GM19467 (cell line): ENCODE measurements around the gene ANLN.

ENCODE experiments used
- ATAC-seq: cut with Tn5 transposase; IDR thresholded peaks from one replicate; pipeline ENCODE4 v1.9.1; 2021; ENCODE audit warnings: mild to moderate bottlenecking, moderate library complexity; ENCODE audit not compliant: unreplicated experiment

Gene ANLN

GRCh38 chr7:36409180-36409579, 19.5 kb downstream of the ANLN start:
- ATAC-seq: no peak

DNA sequence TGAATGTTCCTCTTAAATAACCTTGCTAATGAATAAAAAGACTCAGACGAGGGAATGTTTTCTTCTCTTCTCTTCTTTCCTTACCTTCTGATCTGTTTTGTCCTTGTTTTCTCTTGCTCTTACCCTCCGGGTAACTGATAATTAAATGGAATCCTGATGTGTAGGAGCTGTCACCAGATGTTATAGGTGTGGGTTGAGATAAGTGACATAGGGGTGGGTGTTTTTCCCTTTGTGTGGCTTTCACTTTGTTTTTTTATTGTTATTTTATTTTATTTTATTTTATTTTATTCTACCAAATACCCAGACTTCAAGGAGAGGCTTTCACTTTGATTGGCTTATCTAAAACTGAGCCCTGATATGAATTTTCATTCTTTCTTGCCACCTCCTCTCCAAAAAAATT, 25.5 kb downstream of the ANLN start:
- no peak for ATAC-seq

GRCh38 chr7:36416251-36416650, 26.6 kb downstream of the ANLN start:
- no peak for ATAC-seq

GRCh38 chr7:36420307-36420706, 30.6 kb downstream of the ANLN start:
- ATAC-seq: no peak

DNA sequence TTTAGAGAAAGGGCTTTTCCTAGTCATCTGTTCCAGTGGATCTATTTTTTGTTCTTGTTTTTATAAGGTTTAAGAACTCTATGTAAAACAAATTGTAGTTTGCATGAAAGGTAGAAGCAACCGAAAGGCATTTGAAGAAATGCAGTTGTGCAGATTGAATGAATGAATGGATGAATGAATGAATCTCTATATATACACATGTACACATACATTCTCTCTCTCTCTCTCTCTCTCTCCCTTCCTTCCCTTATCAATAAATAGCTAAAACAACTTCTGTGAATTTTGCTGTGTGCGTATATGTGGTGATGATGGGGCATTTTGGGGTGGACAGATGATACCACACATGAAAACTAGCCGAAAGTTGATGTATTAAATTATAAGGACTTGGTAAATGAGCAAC, 32.4 kb downstream of the ANLN start:
- no peak for ATAC-seq

DNA sequence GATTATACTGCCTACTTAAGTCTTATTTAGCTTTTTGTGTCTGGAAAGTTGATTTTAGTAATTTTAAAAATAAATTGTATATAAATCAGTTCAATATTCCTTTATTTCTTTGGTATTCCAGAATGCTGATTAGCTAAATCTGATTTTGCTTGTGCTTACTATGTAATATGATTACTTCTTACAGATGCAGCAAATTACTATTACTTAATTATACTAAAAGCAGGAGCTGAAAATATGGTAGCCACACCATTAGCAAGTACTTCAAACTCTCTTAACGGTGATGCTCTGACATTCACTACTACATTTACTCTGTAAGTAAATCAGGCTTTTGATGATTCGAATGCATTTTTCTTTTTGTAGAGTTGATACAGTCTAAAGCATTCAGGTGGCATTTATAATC, 34.0 kb downstream of the ANLN start:
- ATAC-seq: no peak

GRCh38 chr7:36430186-36430585, 40.5 kb downstream of the ANLN start:
- ATAC-seq: no peak

GRCh38 chr7:36430881-36431280, 41.2 kb downstream of the ANLN start:
- ATAC-seq: no peak

- no peak for ATAC-seq
Measured at GRCh38 chr7:36438211-36438610, 48.5 kb downstream of the ANLN start.

DNA sequence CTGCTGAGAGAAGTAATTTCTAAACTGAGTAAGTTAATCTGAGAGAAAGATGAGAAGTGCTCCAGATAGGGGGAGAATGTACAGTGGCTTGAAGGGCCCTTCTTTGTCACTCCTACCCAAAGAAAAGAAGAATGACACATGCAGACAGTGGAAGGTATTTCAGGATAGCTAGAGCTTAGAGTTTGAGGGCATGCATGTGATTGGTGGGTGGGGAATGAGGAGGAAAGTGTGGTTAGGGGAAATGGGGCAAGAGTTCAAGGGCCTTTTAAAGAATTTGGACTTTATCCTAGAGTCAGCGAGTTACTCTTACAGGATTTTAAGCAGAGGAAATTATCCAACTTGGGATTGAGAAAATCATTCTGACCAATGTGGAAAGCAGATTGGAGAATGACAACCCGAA, 50.0 kb downstream of the ANLN start:
- ATAC-seq: no peak

DNA sequence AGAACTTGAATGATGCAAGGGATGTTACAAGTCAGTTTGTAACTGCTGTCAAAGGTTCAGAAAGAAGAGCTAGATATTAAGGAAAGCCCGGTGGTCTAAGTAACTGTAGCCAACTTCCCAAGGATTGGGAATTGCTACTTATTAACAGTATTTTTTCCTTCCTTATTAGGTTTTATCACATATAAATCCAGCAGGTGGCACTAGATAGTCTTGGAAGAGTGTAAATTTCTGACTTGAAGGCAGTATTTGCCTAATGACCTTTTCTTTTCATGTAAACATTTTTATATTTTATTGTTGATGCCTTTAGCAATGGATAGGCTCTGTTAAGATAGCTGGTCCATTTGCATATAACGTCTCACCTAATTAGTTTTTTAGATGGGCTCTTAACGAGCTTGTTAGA, 51.2 kb downstream of the ANLN start:
- no peak for ATAC-seq

- ATAC-seq: no peak
Measured at GRCh38 chr7:36441344-36442022, 51.8 kb downstream of the ANLN start.

DNA sequence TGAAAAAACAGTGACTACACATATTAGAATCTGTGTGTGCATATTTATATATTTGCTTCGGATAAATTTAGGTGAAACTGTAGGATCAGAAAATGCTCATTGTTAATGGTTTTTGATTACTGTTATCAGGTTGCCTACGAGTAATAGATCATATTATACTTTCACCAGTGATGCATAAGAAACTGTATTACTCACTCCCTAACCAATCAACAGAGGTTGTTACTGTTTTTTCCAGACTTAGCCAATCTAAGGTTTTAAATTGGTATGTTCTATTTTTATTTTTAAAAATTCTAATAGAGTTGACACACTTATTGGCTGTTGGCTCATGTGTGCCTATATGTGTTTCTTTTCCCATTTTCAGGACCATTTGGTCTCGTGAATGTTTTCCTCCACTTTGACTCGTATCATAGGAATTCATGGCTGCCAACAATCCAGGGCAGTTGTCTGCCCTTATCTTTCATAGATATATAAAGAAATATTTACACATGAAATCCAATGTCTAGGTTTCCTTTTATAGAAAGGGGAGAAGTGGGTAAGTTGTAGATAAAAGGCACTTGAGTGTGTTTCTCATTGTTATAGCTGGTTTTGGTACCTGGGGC, 59.2 kb downstream of the ANLN start:
- no peak for ATAC-seq

GRCh38 chr7:36449685-36450084, 60.0 kb downstream of the ANLN start:
- ATAC-seq: no peak

- ATAC-seq: no peak
Measured at GRCh38 chr7:36453769-36454168, 64.1 kb downstream of the ANLN start.

DNA sequence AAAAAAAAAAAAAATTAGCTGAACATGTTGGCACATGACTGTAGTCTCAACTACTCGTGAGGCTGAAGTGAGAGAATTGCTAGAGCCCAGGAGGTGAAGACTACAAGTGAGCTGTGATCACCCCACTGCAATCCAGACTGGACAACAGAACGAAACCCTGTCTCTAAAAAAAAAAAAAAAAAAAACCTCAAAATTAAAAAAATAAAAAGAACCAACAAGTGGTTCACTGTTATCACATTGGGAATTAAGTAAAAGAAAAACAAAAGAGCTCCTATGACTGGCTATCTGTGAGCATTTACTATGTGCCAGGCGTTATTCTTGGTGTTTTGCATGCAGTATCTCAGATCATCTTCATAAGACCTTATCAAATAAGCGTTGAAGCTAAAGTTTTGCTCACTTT, 66.0 kb downstream of the ANLN start:
- ATAC-seq: no peak

DNA sequence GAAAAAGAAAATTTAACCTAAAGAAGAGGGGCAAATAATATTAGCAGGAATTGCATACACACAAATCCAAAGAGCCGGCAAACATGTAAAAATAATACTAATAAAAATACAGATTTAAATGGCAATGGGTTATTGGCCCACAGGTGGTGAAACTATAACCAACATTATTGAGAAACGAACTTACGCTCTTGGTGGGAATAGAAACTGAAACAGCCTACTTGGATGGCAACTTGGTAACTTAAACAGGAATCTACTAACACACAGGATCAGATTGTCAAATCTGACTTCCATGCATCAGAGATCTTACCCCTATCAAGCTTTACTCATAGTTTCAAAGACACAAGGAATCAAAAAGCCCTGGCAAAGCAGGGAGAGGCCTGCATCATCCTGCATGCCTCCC, 66.5 kb downstream of the ANLN start:
- no peak for ATAC-seq

DNA sequence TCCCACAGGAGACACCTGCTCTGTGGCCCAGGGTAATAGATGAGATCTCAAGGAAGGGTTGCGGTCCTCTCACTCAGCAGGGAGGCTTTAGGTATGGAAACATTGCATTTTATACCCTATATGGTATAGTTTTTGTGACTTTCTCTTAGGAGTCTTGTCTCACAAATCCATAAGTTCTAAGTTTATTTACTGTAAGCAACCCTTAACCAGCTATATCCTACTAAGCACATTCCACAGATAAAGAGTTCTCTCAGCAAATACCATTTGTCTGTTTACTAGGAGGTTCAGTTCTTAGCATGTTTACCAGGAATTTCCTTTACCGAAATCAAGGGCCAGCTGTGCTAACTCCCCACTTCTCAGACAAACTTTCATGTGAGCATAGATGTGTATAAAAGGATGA, 66.9 kb downstream of the ANLN start:
- ATAC-seq: no peak

DNA sequence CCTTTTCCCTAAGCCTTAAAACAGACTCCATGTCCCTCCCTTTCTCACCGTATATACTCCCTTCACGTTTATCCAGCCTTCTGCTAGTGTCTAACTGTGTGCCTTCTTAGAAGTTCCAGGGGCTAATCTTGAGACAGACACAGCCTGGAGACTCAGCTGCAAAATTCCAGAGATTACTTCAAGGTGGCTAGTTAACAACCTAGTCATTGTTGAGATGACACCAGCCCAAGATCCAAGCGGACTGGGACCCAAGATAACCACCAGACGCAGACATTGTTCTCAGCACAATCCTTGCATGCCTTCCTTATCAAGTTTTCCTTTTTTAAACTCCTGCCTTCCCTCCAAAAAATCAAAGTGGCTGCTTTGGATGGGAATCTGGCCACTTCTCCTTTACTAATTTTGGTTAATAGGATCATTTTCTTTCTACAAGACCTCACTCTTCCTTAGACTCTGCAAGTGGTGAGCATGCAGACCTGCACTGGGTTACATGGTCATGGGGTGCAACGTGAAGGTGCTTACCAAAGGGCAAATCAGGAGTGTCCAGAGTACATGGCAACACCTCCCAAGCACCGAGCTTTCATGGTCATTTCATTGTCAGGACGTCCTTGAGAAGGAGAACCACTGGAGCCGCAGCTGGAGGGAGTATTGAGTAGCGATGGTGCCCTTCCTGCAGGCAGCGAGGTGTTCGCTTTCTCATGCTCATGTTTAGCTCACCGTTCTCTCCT, 69.7 kb downstream of the ANLN start:
- no peak for ATAC-seq

DNA sequence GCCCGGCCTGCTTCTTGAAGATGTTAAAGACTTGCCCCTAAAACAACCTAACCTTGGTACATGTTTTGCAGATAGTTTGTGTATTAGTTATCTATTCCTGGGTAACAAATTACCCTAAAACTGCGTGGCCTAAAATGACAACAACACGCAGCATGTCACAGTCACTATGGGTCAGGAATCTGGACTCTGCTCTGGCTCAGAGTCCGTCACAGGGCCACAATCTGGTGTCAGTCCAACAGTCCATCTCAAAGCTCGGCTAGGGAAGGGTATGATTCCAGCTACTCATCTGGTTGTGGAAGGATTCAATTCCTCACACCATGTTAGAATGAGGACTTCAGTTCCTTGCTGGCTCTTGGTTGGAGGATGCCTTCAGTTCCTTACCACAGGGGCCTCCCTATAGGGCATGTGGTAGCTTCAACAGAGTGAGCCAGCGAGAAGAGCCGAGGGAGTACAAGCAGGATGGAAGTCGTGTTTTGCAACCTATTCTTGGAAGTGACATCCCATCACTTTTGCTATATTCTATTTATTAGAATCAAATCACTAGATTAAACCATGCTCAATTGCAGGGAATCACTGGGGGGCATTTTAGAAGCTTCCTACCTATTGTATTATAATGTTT, 71.3 kb downstream of the ANLN start:
- ATAC-seq: no peak

- no peak for ATAC-seq
Measured at GRCh38 chr7:36462551-36463137, 73.0 kb downstream of the ANLN start.

GRCh38 chr7:36464271-36464670, 74.6 kb downstream of the ANLN start:
- no peak for ATAC-seq
